Astrocyte of the hippocampus (primary cell): ENCODE results near the gene GAST.
"Not testable (repeated sequence)": the region's sequence is repeated elsewhere in the genome, so short reads cannot be mapped to it uniquely, and the experiment has no call there.

Experiments used
- DNase-seq: peaks from one replicate; pipeline ENCODE4 v3.0.0; 2011; ENCODE audit warnings: low read depth, low spot score

Gene GAST

DNA sequence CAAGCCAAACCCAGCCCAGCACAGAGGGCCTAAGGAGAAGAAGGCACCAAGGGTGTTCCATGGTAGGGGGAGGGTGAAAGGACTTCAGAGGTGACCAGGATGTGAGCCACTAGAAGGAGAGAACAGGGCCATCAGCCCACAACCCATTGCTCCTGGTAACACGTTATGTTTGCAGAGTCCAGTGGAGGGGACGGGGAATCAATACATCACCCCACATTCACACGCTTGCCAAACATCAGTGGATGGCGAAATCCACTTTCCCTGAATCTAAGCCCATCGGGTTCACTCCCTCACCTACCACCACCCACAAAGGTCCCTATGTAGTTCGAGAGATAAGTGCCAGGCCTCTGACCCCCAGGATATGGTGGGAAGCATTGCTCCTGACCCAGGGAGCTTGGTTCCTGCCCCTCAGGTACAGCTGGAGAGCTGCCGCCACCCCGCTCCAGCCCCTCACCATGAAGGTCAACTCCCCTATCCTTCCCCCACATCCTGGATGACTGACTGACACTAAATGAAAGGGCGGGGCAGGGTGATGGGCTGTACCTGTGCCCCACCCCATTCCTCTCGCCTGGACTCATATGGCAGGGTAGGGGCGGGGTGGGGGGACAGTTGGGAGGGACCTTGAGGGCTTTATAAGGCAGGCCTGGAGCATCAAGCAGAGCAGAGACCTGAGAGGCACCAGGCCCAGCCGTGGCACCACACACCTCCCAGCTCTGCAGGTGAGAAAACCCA, at the start of gene GAST:
Gene GAST, plus strand, starts transcription at position 663 of the 732 bp plus-strand sequence. CDS start 3,106 bp downstream, outside the sequence.
- no peak for DNase-seq

- no peak for DNase-seq
Observed at GRCh38 chr17:41663451-41664171, 48.5 kb upstream of the GAST start.

DNA sequence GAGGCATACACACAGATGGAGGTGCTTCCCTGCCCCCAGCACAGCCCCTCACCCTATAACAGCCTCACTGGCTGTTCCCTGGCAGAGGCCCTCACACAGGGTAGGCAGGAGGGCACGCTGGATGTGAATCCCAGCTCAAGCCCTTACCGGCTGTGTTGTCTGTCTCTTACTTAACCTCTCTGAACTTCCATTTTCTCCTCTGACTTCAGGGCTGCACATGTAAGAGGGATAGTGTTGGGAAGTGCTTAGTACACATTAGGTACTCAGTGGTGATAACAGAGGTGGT, 48.0 kb upstream of the GAST start:
- no peak for DNase-seq

- DNase-seq: no peak
Observed at GRCh38 chr17:41664587-41665565, 47.3 kb upstream of the GAST start.

GRCh38 chr17:41665566-41666236, 46.4 kb upstream of the GAST start:
- peak; percentile 94 for DNase-seq

GRCh38 chr17:41666237-41666641, 45.9 kb upstream of the GAST start:
- DNase-seq: peak; percentile 51

DNA sequence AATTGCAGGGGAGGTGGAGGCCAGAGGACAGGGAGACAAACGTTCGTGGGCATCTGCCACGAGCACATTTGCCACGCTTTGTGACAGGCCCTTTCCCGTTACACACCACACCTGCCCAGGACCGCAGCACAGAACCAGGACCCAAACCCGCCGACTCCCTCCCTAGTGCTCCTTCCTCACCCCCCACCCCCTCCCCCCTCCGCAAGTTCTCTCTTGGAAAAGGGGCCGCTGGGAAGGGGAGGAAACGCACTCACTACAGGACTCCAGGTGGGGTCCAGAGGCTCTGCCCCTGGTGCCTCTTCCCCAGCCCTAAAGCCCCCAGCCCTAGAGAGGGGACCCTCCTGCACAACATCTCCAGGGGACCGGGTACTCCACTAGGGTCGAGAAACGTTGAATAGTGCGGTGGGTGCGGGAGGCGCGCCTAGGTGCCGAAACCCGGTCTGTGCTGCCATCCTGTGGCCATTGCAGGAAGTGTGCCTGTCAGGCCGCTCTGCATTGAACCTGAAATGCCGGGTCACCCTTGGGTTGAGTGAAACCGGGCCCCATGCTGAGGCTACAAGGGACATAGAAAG, 45.3 kb upstream of the GAST start:
- peak; percentile 88 for DNase-seq

DNA sequence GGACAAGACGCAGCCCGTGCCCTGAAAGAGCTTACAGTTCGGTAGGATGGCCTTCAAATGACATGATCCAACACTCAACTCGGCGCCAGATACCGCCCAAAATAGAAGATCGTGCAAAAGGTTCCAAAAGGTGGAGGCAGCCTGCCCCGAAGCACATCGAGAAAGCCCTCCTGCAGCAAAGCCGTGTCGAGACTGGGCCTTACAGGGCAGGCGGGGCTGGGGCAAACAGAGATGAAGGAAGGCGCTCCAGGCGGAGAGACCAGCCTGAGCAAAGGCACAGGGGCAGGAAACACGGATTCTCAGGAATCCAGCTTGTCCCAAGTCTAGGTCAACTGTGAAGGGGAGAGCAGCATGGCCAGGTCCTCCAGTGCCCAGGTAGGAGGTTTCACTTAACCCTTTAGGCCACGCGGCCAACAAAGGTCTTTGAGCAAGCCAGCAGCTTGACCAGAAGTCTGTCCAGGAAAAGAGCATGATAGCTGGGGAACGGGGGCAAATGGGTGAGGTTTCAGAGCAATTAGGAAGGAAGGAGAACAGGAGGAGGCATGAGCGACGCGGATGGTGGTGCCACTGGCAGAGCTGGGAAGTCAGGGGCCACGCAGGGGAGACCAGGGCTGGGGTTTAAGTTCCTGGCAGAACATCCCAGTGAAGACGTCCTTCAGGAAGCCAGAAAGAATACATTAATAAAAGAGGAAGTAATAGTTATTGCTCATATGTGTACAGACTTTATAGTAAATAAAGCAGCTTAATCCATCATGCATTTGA, 44.7 kb upstream of the GAST start:
- DNase-seq: no peak

DNA sequence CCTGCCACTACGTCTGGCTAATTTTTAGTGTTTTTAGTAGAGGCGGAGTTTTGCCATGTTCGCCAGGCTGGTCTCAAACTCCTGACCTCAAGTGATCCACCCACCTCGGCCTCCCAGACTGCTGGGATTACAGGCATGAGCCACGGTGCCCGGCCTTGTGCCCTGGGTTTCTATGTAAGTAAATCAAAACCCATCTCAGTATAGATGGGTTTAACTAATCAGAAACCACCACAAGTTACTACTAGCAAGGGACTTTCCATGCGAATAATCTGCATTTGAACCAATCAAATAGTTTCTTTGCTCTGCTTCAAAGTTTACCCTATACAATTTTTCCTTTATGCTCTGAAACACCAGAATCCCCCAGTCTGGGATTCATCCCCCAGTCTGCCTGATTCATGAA, 40.0 kb upstream of the GAST start:
- no peak for DNase-seq

DNA sequence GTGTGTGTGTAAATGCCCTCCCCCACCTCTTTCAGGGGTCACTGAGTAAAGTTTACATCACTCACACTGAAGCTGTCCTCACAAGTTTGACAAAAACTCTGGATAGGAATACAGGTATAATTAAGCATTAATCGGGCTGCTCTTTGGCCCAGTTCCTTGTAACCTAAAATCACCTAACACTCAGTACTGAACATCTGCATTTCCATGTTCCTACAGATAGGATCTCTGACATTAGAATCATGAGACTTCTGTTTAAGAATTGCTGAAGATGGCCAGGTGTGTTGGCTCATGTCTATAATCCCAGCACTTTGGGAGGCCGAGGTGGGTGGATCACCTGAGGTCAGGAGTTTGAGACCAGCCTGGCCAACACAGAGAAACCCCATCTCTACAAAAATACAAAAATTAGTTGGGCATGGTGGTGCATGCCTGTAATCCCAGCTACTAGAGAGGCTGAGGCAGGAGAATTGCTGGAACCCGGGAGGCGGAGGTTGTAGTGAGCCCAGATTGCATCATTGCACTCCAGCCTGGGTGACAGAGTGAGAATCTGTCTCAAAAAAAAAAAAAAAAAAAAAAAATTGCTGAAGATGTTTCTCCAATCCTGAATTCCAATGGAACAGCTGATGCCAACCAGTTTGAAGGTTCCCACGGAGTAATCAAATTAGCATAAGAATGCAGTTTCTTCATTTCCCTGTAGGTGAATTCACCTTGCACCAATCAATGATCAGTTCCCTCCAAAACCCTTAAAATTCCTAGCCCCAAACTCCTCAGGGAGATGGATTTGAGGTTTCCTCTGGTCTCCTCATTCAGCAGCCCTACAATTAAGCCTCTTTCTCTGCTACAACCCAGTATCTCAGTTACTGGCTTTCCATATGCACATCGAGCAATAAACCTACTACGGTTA, 36.7 kb upstream of the GAST start:
- not testable (repeated sequence) for DNase-seq

DNA sequence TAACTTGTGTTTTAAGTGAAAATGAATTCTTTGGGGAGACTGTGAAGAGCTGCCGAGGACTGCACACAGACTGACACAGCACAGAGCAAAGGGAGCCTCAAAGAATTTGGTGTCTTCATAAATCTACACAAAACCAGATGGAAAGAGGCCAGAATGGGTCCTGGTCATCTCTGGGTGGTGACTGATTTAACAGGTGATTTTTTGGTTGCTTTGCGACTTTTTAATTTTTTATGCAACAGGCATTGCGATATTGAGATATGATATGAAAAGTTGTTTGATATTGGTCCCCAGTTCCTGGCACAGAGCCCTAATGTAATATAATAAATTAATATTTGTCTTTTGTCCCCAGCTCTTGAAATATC, 36.1 kb upstream of the GAST start:
- no peak for DNase-seq

- DNase-seq: no peak
Observed at GRCh38 chr17:41678411-41678906, 33.7 kb upstream of the GAST start.

- DNase-seq: peak; percentile 53
Observed at GRCh38 chr17:41678907-41679739, 33.0 kb upstream of the GAST start.

DNA sequence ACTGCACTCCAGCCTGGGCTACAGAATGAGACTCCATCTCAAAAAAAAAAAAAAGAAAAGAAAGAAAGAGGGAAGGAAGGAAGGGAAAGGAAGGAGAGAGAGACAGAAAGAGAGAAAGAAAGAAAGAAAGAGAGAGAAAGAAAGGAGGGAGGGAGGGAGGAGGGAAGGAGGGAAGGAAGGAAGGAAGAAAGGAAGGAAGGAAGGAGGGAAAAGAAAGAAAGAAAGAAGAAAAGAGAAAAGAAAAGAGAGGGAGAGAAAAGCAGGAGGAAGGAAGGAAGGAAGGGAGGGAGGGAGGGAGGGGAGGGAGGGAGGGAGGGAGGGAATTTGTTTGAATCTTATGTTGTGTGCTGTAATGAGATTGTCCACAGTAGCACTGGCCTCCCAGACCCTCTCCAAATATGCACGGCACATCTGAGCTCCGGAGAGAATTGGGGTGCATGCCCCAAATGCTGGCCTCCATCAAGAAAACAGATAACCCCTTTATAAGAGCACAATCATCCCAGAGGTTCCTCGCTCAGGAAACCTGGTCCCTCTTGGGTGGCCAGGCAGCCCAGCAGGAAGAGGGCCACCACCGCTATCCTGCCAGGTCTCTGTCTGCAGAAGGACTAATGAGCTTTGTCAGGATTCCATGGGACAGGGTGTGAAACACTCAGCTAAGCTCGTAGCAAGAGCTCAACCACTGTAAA, 32.2 kb upstream of the GAST start:
- DNase-seq: no peak

DNA sequence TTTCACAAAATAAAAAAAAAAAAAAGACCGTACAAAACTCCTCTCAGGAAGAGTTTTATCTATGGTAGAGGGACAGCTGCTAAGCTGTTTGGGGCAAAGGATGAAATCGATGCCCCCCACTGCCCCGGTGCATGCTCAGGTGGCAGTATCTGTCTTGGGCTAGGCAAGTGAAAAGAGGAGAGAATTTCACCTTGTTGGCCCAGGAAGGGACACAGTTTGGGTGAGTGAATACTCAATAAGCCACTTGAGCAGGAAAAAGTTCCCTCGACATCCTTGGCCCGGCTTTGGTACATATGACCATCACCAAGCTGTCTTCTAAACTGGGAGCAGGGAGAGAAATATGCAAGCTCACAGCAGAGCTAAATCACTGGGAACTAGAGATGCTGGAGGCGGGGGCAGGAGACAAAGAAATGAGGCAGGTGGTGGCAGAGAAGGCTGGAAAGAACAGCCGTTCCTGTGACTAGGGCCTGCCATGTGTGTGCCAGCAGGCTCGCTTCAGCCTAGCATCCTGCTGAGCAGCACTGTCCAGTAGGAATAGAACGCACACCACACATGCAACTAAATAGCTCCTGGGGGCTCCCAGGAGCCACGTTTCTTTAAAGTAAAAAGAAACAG, 31.6 kb upstream of the GAST start:
- DNase-seq: no peak

GRCh38 chr17:41681776-41682175, 30.4 kb upstream of the GAST start:
- DNase-seq: no peak

DNA sequence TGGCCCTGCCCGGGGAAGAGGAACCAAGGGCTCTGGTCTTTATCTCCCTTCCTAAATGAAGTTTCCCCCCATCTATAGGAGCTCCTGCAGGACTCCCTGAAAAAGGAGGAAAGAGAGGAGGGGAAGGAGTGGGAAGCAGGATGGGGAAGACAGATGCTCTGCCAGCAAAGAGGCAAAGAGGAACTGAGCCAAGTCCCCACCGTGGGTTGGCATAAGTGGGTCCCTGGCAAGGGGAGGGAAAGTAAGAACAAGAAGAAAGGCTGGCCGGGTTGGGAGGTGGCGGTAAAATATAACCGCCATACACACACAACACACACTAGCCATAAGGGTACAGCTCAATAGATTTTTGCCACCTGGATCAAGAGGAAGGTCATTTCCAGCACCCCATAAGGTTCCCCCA, 29.5 kb upstream of the GAST start:
- DNase-seq: no peak
